ENCODE data around the gene SCN10A.

SCN10A gene

GRCh38 chr3:38763569-38763968, 52.4 kb downstream of the SCN10A start:
- no peak for FAIRE-seq

- FAIRE-seq, result no peak
Observed at GRCh38 chr3:38758557-38758956, 57.5 kb downstream of the SCN10A start.

- FAIRE-seq, result no peak
Observed at GRCh38 chr3:38757721-38758120, 58.3 kb downstream of the SCN10A start.

GRCh38 chr3:38756892-38757291, 59.1 kb downstream of the SCN10A start:
- no peak for FAIRE-seq

GRCh38 chr3:38755130-38755529, 60.9 kb downstream of the SCN10A start:
- FAIRE-seq, result no peak

- FAIRE-seq, result no peak
Observed at GRCh38 chr3:38746641-38747040, 69.4 kb downstream of the SCN10A start.

GRCh38 chr3:38743043-38743442, 73.0 kb downstream of the SCN10A start:
- no peak for FAIRE-seq

- FAIRE-seq, result no peak
Observed at GRCh38 chr3:38742550-38742949, 73.5 kb downstream of the SCN10A start.

GRCh38 chr3:38740537-38740936, 75.5 kb downstream of the SCN10A start:
- no peak for FAIRE-seq

- FAIRE-seq, result no peak
Observed at GRCh38 chr3:38739931-38740330, 76.1 kb downstream of the SCN10A start.

GRCh38 chr3:38739396-38739689, 76.7 kb downstream of the SCN10A start:
- FAIRE-seq, result no peak

- FAIRE-seq, result no peak
Observed at GRCh38 chr3:38738630-38739395, 77.2 kb downstream of the SCN10A start.

GRCh38 chr3:38731522-38731921, 84.5 kb downstream of the SCN10A start:
- FAIRE-seq, result no peak

GRCh38 chr3:38730281-38730680, 85.7 kb downstream of the SCN10A start:
- FAIRE-seq, result no peak

- FAIRE-seq, result no peak
Observed at GRCh38 chr3:38728008-38728407, 88.0 kb downstream of the SCN10A start.

GRCh38 chr3:38726751-38727150, 89.3 kb downstream of the SCN10A start:
- no peak for FAIRE-seq

- FAIRE-seq, result no peak
Observed at GRCh38 chr3:38725726-38726419, 90.1 kb downstream of the SCN10A start.

- FAIRE-seq, result no peak
Observed at GRCh38 chr3:38724392-38724736, 91.7 kb downstream of the SCN10A start.

GRCh38 chr3:38723569-38724391, 92.2 kb downstream of the SCN10A start:
- FAIRE-seq, result no peak

- no peak for FAIRE-seq
Observed at GRCh38 chr3:38722781-38723568, 93.0 kb downstream of the SCN10A start.

GRCh38 chr3:38721207-38721772, 94.7 kb downstream of the SCN10A start:
- no peak for FAIRE-seq

GRCh38 chr3:38720465-38720864, 95.6 kb downstream of the SCN10A start:
- no peak for FAIRE-seq
